GM12892 (cell line): ENCODE results near the gene GABRG3.

Source experiments
- POLR2A ChIP-seq: IDR thresholded peaks from 2 replicates; pipeline ENCODE4 v1.6.1; 2011; ENCODE audit warnings: low read depth, low read length, control low read depth
- POLR2AphosphoS5 ChIP-seq: IDR thresholded peaks from 2 replicates; pipeline ENCODE4 v1.6.1; 2011; ENCODE audit warnings: low read depth, low read length, control low read depth
- TAF1 ChIP-seq: IDR thresholded peaks from 2 replicates; pipeline ENCODE4 v1.6.1; 2011; ENCODE audit warnings: low read depth, mild to moderate bottlenecking, control low read depth, low read length, borderline replicate concordance

GRCh38 chr15:27278761-27279160, 307.8 kb downstream of the GABRG3 start:
- TF ChIP-seq POLR2A, result no peak
- TF ChIP-seq POLR2AphosphoS5, result no peak
- no peak for TF ChIP-seq TAF1
